Skeletal muscle tissue (tissue), 4 donors: ENCODE results near the gene CHRM1. TPM values are rescaled to one million over a fixed set of nuclear protein-coding genes. Genes with fewer than 3 reads are reported as not detected.
A peak's percentile ranks its signal among the peaks of the same experiment; 100 is the strongest.
"Not testable (repeated sequence)": the region's sequence is repeated elsewhere in the genome, so short reads cannot be mapped to it uniquely, and the experiment has no call there.

Source experiments
- H3K27ac ChIP-seq: one replicate; pipeline ENCODE4 v1.7.0; 2013; ENCODE audit warnings: mild to moderate bottlenecking, low read depth, low read length, inconsistent platforms
- H3K27me3 ChIP-seq, 3 donors: one replicate each; pipeline ENCODE4 v1.7.0; 2013; ENCODE audit warnings: low read length in 3 of 3; ENCODE audit not compliant: control insufficient read depth in 3 of 3, insufficient read depth in 3 of 3
- H3K36me3 ChIP-seq, 3 donors: one replicate each; pipeline ENCODE4 v1.7.0; 2013; ENCODE audit warnings: low read length in 3 of 3; ENCODE audit not compliant: control insufficient read depth in 3 of 3, insufficient read depth in 3 of 3
- H3K4me1 ChIP-seq, 3 donors: one replicate each; pipeline ENCODE4 v1.7.0; 2013; ENCODE audit warnings: low read length in 3 of 3, mild to moderate bottlenecking in 3 of 3; ENCODE audit not compliant: control insufficient read depth in 3 of 3, insufficient read depth in 3 of 3
- H3K4me3 ChIP-seq, 3 donors: one replicate each; pipeline ENCODE4 v1.7.0; 2013; ENCODE audit warnings: low read length in 3 of 3
- H3K9ac ChIP-seq, 3 donors: one replicate each; pipeline ENCODE4 v1.7.0; 2013; ENCODE audit warnings: low read length in 3 of 3, mild to moderate bottlenecking in 3 of 3, moderate library complexity in 2 of 3, low read depth in 1 of 3
- H3K9me3 ChIP-seq, 3 donors: one replicate each; pipeline ENCODE4 v1.7.0; 2013; ENCODE audit warnings: low read length in 3 of 3; ENCODE audit not compliant: control insufficient read depth in 3 of 3
- total RNA-seq: library from RNA; depleted of rRNA; stranded (reverse); fragments of >200 nt; gene quantifications from one replicate; pipeline ENCODE4 v1.2.3, GENCODE V29; 2014
- donor health status: Osteomylitis.

The CHRM1 gene
- total RNA-seq, 1 donor from 2014 or later = not detected

GRCh38 chr11:62879235-62879978 lies 41.8 kb downstream of the CHRM1 start:
- H3K36me3 ChIP-seq = peaks cover 18 to 22% (median 18%) of the 10 kb centered on the region in 3 donors
- H3K4me3 ChIP-seq = peak overlapping the region; percentile 99 to 100 (median 100)
- H3K4me1 ChIP-seq = peaks cover 36 to 38% (median 36%) of the 10 kb centered on the region in 3 donors

GRCh38 chr11:62876712-62877111 lies 44.5 kb downstream of the CHRM1 start:
- H3K9me3 ChIP-seq = no peaks in the 10 kb centered on the region
- peaks cover 14 to 19% (median 15%) of the 10 kb centered on the region in 3 donors for H3K4me1 ChIP-seq
- peaks cover 0 to 4% (median 0%) of the 10 kb centered on the region in 3 donors for H3K36me3 ChIP-seq
- H3K27me3 ChIP-seq = no peaks in the 10 kb centered on the region
- no peak overlapping the region for H3K4me3 ChIP-seq
- no peak overlapping the region for H3K9ac ChIP-seq
- no peak overlapping the region for H3K27ac ChIP-seq

More at GRCh38 chr11:62879235-62879978, 41.8 kb downstream of the CHRM1 start:
- H3K9me3 ChIP-seq = no peaks in the 10 kb centered on the region
- no peaks in the 10 kb centered on the region for H3K27me3 ChIP-seq
- peak overlapping the region; percentile 98 for H3K27ac ChIP-seq
- peak overlapping the region; percentile 99 to 100 (median 100) for H3K9ac ChIP-seq

- Histone ChIP-seq H3K4me1 (peaks cover 14 to 16% (median 15%) of the 10 kb centered on the region in 3 donors), H3K27me3 (no peaks in the 10 kb centered on the region), H3K4me3 (no peak overlapping the region), H3K36me3 (peaks cover 0 to 2% (median 0%) of the 10 kb centered on the region in 3 donors), H3K9me3 (no peaks in the 10 kb centered on the region), H3K9ac (no peak overlapping the region), H3K27ac (no peak overlapping the region)
These were observed 45.3 kb downstream of the CHRM1 start for GRCh38 chr11:62875698-62876478.

- H3K9ac ChIP-seq = no peak overlapping the region
- no peaks in the 10 kb centered on the region for H3K36me3 ChIP-seq
- H3K4me3 ChIP-seq = no peak overlapping the region
- no peaks in the 10 kb centered on the region for H3K27me3 ChIP-seq
- H3K4me1 ChIP-seq = peaks cover 7 to 8% (median 7%) of the 10 kb centered on the region in 3 donors
- H3K27ac ChIP-seq = no peak overlapping the region
- H3K9me3 ChIP-seq = no peaks in the 10 kb centered on the region
These were observed 46.3 kb downstream of the CHRM1 start for GRCh38 chr11:62874851-62875250.

GRCh38 chr11:62865635-62866034 lies 55.5 kb downstream of the CHRM1 start:
- H3K4me1 ChIP-seq = no peaks in the 10 kb centered on the region

GRCh38 chr11:62863687-62864335 lies 57.4 kb downstream of the CHRM1 start:
- no peaks in the 10 kb centered on the region for H3K27me3 ChIP-seq
- H3K27ac ChIP-seq = no peak overlapping the region
- no peaks in the 10 kb centered on the region for H3K4me1 ChIP-seq
- H3K9me3 ChIP-seq = no peaks in the 10 kb centered on the region
- H3K36me3 ChIP-seq = no peaks in the 10 kb centered on the region
- H3K4me3 ChIP-seq = no peak overlapping the region
- no peak overlapping the region for H3K9ac ChIP-seq

More at GRCh38 chr11:62865635-62866034, 55.5 kb downstream of the CHRM1 start:
- Histone ChIP-seq H3K27me3 (no peaks in the 10 kb centered on the region), H3K27ac (no peak overlapping the region), H3K9ac (no peak overlapping the region), H3K9me3 (no peaks in the 10 kb centered on the region), H3K4me3 (no peak overlapping the region), H3K36me3 (no peaks in the 10 kb centered on the region)

- not testable (repeated sequence) for H3K9ac ChIP-seq, H3K36me3 ChIP-seq, H3K9me3 ChIP-seq, H3K27me3 ChIP-seq, H3K27ac ChIP-seq, H3K4me3 ChIP-seq, H3K4me1 ChIP-seq
These were observed 59.5 kb downstream of the CHRM1 start for GRCh38 chr11:62861564-62862192.

GRCh38 chr11:62860835-62861563 lies 60.2 kb downstream of the CHRM1 start:
- H3K27me3 ChIP-seq = no peaks in the 10 kb centered on the region
- no peak overlapping the region for H3K9ac ChIP-seq
- H3K27ac ChIP-seq = no peak overlapping the region
- H3K4me1 ChIP-seq = peaks cover 6 to 11% (median 7%) of the 10 kb centered on the region in 3 donors
- no peaks in the 10 kb centered on the region for H3K9me3 ChIP-seq
- no peaks in the 10 kb centered on the region for H3K36me3 ChIP-seq
- H3K4me3 ChIP-seq = no peak overlapping the region

GRCh38 chr11:62859281-62859703 lies 61.9 kb downstream of the CHRM1 start:
- not testable (repeated sequence) for H3K27ac ChIP-seq, H3K4me3 ChIP-seq, H3K9me3 ChIP-seq, H3K36me3 ChIP-seq, H3K9ac ChIP-seq, H3K27me3 ChIP-seq
- peaks cover 13 to 26% (median 20%) of the 10 kb centered on the region in 3 donors for H3K4me1 ChIP-seq
